Subcutaneous abdominal adipose tissue (tissue), 5 donors: Measurements from ENCODE around the gene AKIRIN2.

Experiments used
- H3K27ac ChIP-seq: one replicate; pipeline ENCODE4 v1.7.0; 2013; ENCODE audit warnings: low read depth, mild to moderate bottlenecking, inconsistent platforms, low read length, moderate library complexity
- H3K27me3 ChIP-seq, 5 donors: one replicate each; pipeline ENCODE4 v1.7.0; 2013; ENCODE audit warnings: low read length in 5 of 5, inconsistent platforms in 1 of 5; ENCODE audit not compliant: control insufficient read depth in 5 of 5, insufficient read depth in 4 of 5
- H3K36me3 ChIP-seq, 5 donors: one replicate each; pipeline ENCODE4 v1.7.0; 2013; ENCODE audit warnings: low read length in 5 of 5; ENCODE audit not compliant: control insufficient read depth in 5 of 5, insufficient read depth in 5 of 5
- H3K4me1 ChIP-seq, 5 donors: one replicate each; pipeline ENCODE4 v1.7.0; 2013; ENCODE audit warnings: low read length in 5 of 5, mild to moderate bottlenecking in 3 of 5, moderate library complexity in 1 of 5; ENCODE audit not compliant: control insufficient read depth in 5 of 5, insufficient read depth in 5 of 5
- H3K4me3 ChIP-seq, 5 donors: one replicate each; pipeline ENCODE4 v1.7.0; 2013; ENCODE audit warnings: low read length in 5 of 5, low read depth in 1 of 5
- H3K9ac ChIP-seq, 5 donors: one replicate each; pipeline ENCODE4 v1.7.0; 2013; ENCODE audit warnings: low read length in 5 of 5, mild to moderate bottlenecking in 4 of 5, moderate library complexity in 3 of 5
- H3K9me3 ChIP-seq, 5 donors: one replicate each; pipeline ENCODE4 v1.7.0; 2013; ENCODE audit warnings: low read length in 5 of 5; ENCODE audit not compliant: control insufficient read depth in 5 of 5
- donor health status: healthy.
- donor health status: healthy.
- donor health status: healthy.
- donor health status: healthy.
- donor health status: healthy.

Gene AKIRIN2

DNA sequence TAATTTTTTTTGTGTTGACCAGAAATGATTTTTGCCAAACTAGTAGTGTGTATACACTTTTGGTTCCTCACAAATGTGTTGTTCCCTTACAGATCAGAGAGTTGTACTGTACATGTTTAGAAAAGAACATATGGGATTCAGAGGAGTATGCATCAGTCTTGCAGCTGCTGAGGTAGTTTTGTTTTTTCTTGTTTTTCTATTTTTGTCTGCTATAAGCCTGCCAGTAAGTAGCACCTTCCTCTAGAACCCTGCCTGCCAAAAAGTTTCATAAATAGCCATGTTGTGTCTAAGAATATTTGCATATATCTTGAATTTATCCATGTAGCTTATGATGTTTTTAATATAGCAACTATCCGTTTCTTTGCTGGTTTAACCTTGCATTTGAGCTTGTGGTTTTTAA is 65.7 kb downstream of the AKIRIN2 start:
- Histone ChIP-seq H3K36me3 (peaks cover 16 to 33% (median 27%) of the 10 kb centered on the region in 5 donors), H3K4me3 (no peak overlapping the region), H3K4me1 (no peaks in the 10 kb centered on the region), H3K27ac (no peak overlapping the region), H3K9ac (no peak overlapping the region), H3K9me3 (no peaks in the 10 kb centered on the region), H3K27me3 (no peaks in the 10 kb centered on the region)

GRCh38 chr6:87633851-87634250 is 68.2 kb downstream of the AKIRIN2 start:
- no peaks in the 10 kb centered on the region for H3K9me3 ChIP-seq
- no peak overlapping the region for H3K27ac ChIP-seq
- H3K9ac ChIP-seq = no peak overlapping the region
- H3K27me3 ChIP-seq = no peaks in the 10 kb centered on the region
- peaks cover 0 to 8% (median 0%) of the 10 kb centered on the region in 5 donors for H3K4me1 ChIP-seq
- H3K4me3 ChIP-seq = no peak overlapping the region
- peaks cover 17 to 35% (median 27%) of the 10 kb centered on the region in 5 donors for H3K36me3 ChIP-seq

DNA sequence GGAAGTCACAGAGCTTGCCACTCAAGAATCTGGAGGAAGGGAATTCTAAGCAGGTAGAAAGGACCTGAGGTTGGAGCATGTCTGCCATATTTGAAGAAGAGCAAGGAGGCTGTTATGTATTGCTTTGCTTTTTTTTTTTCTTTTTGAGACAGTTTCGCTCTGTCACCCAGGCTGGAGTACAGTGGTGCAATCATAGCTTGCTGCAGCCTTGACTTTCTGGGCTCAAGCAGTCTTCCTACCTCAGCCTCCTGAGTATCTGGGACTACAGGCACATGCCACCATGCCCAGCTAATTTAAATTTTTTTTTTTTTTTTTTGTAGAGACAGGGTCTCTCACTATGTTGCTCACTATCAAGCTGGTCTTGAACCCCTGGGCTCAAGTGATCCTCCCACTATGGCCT is 71.3 kb downstream of the AKIRIN2 start:
- H3K36me3 ChIP-seq = peaks cover 6 to 18% (median 13%) of the 10 kb centered on the region in 5 donors
- no peak overlapping the region for H3K9ac ChIP-seq

DNA sequence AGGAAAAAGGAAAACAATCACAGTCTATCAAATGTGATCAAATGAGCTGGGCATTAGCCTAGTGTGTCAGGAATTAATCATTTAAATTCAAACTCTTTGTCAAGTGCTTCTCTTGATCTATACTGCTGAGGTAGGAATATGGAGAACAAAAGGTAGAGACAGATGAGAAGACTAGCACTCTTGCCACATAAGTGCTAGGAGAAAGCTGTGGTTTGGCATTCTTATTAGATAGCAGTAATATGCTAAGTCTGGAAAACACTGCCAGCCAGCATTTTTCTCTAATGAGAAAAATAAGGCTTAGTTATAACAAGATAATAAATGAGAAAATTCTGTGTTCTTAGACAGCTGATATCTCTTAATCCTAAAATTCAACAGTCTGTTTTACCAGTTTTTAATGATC is 73.2 kb downstream of the AKIRIN2 start:
- H3K9ac ChIP-seq = no peak overlapping the region
- peaks cover 0 to 8% (median 0%) of the 10 kb centered on the region in 5 donors for H3K4me1 ChIP-seq
- H3K27ac ChIP-seq = no peak overlapping the region
- no peak overlapping the region for H3K4me3 ChIP-seq
- H3K9me3 ChIP-seq = no peaks in the 10 kb centered on the region
- H3K27me3 ChIP-seq = no peaks in the 10 kb centered on the region
- peaks cover 4 to 8% (median 6%) of the 10 kb centered on the region in 5 donors for H3K36me3 ChIP-seq

More for the DNA sequence above, 71.3 kb downstream of the AKIRIN2 start:
- Histone ChIP-seq H3K4me1 (peaks cover 0 to 8% (median 0%) of the 10 kb centered on the region in 5 donors), H3K4me3 (no peak overlapping the region), H3K9me3 (no peaks in the 10 kb centered on the region), H3K27ac (no peak overlapping the region), H3K27me3 (no peaks in the 10 kb centered on the region)

DNA sequence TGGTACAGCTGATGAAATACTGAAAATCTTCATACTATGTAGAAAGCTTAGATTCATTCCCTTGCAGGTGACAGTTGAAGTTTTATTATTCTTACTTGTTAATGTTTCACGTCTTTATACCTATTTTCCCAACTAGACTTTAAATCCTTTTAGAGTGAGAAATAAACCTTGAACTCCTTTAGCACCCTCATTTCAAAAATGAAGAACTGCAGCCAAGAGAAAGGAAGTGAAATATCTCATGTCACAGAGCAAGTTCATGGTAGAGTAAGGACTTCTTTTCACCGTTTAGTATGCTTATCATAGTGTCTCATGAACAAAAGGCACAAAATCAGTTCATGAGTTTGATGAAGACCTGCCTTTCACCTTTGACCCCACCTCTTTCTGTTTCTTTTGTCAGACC is 73.6 kb downstream of the AKIRIN2 start:
- Histone ChIP-seq H3K9ac (no peak overlapping the region), H3K4me3 (no peak overlapping the region), H3K9me3 (no peaks in the 10 kb centered on the region), H3K27me3 (no peaks in the 10 kb centered on the region), H3K36me3 (peaks cover 4 to 10% (median 6%) of the 10 kb centered on the region in 5 donors), H3K4me1 (peaks cover 0 to 8% (median 0%) of the 10 kb centered on the region in 5 donors), H3K27ac (no peak overlapping the region)
